H9 (cell line): ENCODE results near the gene PFN3. TPM values are rescaled to one million over a fixed set of nuclear protein-coding genes. Genes with fewer than 3 reads are reported as not detected.

Experiments
- DNase-seq: peaks from one replicate; pipeline ENCODE4 v3.0.0-alpha.2; 2017
- H2AFZ ChIP-seq: one replicate; pipeline ENCODE4 v1.6.1; 2013; ENCODE audit warnings: mild to moderate bottlenecking, low read length, control low read depth, moderate library complexity
- H2AK5ac ChIP-seq: 2 replicates; pipeline ENCODE4 v1.6.1; 2013; ENCODE audit warnings: low read length, control low read depth, mixed read lengths; ENCODE audit not compliant: insufficient read length
- H2BK120ac ChIP-seq: one replicate; pipeline ENCODE4 v1.6.1; 2013; ENCODE audit warnings: low read depth, mild to moderate bottlenecking, low read length, control low read depth, inconsistent platforms; ENCODE audit not compliant: poor library complexity, severe bottlenecking
- H2BK12ac ChIP-seq: 2 replicates; pipeline ENCODE4 v1.6.1; 2013; ENCODE audit warnings: low read length, control low read depth, mixed read lengths, low read depth; ENCODE audit not compliant: insufficient read length
- H2BK15ac ChIP-seq: 2 replicates; pipeline ENCODE4 v1.6.1; 2013; ENCODE audit warnings: low read depth, low read length, control low read depth
- H2BK20ac ChIP-seq: one replicate; pipeline ENCODE4 v1.6.1; 2013; ENCODE audit warnings: low read depth, mild to moderate bottlenecking, low read length, control low read depth, inconsistent platforms; ENCODE audit not compliant: poor library complexity, severe bottlenecking
- H2BK5ac ChIP-seq: 2 replicates; pipeline ENCODE4 v1.6.1; 2013; ENCODE audit warnings: low read length, control low read depth, mixed read lengths; ENCODE audit not compliant: insufficient read length
- H3K14ac ChIP-seq: 2 replicates; pipeline ENCODE4 v1.6.1; 2013; ENCODE audit warnings: low read length, control low read depth; ENCODE audit not compliant: insufficient read depth
- H3K18ac ChIP-seq: 2 replicates; pipeline ENCODE4 v1.6.1; 2013; ENCODE audit warnings: low read depth, mild to moderate bottlenecking, mixed read lengths, low read length, control low read depth; ENCODE audit not compliant: insufficient read length
- H3K23ac ChIP-seq: 2 replicates; pipeline ENCODE4 v1.6.1; 2013; ENCODE audit warnings: low read length, control low read depth, mixed read lengths, low read depth; ENCODE audit not compliant: insufficient read length
- H3K23me2 ChIP-seq: 2 replicates; pipeline ENCODE4 v1.6.1; 2013; ENCODE audit warnings: low read depth, mild to moderate bottlenecking, mixed read lengths, low read length, control low read depth; ENCODE audit not compliant: insufficient read length, poor library complexity, severe bottlenecking
- H3K27ac ChIP-seq: 2 replicates; pipeline ENCODE4 v1.5.1; 2013; ENCODE audit warnings: low read length, control low read depth, mixed read lengths, low read depth; ENCODE audit not compliant: insufficient read length
- H3K27me3 ChIP-seq: 2 replicates; pipeline ENCODE4 v1.6.1; 2013; ENCODE audit warnings: low read length, control low read depth, inconsistent platforms; ENCODE audit not compliant: insufficient read depth
- H3K4ac ChIP-seq: 2 replicates; pipeline ENCODE4 v1.6.1; 2013; ENCODE audit warnings: low read depth, mild to moderate bottlenecking, control low read depth, inconsistent platforms, low read length, moderate library complexity
- H3K4me1 ChIP-seq: 2 replicates; pipeline ENCODE4 v1.6.1; 2013; ENCODE audit warnings: low read length, control low read depth, inconsistent platforms; ENCODE audit not compliant: insufficient read depth
- H3K4me2 ChIP-seq: 2 replicates; pipeline ENCODE4 v1.6.1; 2013; ENCODE audit warnings: low read length, control low read depth, mixed read lengths; ENCODE audit not compliant: insufficient read length, insufficient read depth
- H3K56ac ChIP-seq: 2 replicates; pipeline ENCODE4 v1.6.1; 2013; ENCODE audit warnings: low read depth, mild to moderate bottlenecking, mixed read lengths, low read length, control low read depth; ENCODE audit not compliant: insufficient read length
- H3K79me1 ChIP-seq: 2 replicates; pipeline ENCODE4 v1.6.1; 2013; ENCODE audit warnings: low read depth, mild to moderate bottlenecking, moderate library complexity, low read length, control low read depth, inconsistent platforms; ENCODE audit not compliant: insufficient read depth, poor library complexity, severe bottlenecking
- H3K79me2 ChIP-seq: 2 replicates; pipeline ENCODE4 v1.6.1; 2013; ENCODE audit warnings: low read length, control low read depth, inconsistent platforms; ENCODE audit not compliant: insufficient read depth
- H3K9ac ChIP-seq: 2 replicates; pipeline ENCODE4 v1.6.1; 2013; ENCODE audit warnings: low read length, control low read depth, mixed read lengths; ENCODE audit not compliant: insufficient read length; ENCODE audit errors: extremely low read depth
- H3K9me3 ChIP-seq: one replicate; pipeline ENCODE4 v1.6.1; 2013; ENCODE audit warnings: low read depth, low read length, inconsistent platforms; ENCODE audit not compliant: control insufficient read depth
- H3T11ph ChIP-seq: one replicate; pipeline ENCODE4 v1.6.1; 2013; ENCODE audit warnings: mild to moderate bottlenecking, low read length, control low read depth, inconsistent platforms
- H4K20me1 ChIP-seq: one replicate; pipeline ENCODE4 v1.6.1; 2013; ENCODE audit not compliant: control insufficient read depth, insufficient read length, insufficient read depth
- H4K5ac ChIP-seq: 2 replicates; pipeline ENCODE4 v1.6.1; 2013; ENCODE audit warnings: low read depth, mild to moderate bottlenecking, mixed read lengths, low read length, control low read depth; ENCODE audit not compliant: insufficient read length
- H4K8ac ChIP-seq: replicated peaks from 2 replicates; pipeline ENCODE4 v1.6.1; 2013; ENCODE audit warnings: low read length, control low read depth, mixed read lengths, low read depth; ENCODE audit not compliant: insufficient read length
- H4K91ac ChIP-seq: 2 replicates; pipeline ENCODE4 v1.6.1; 2013; ENCODE audit warnings: low read depth, mild to moderate bottlenecking, moderate library complexity, mixed read lengths, low read length, control low read depth; ENCODE audit not compliant: insufficient read length
- H3K27ac Mint-ChIP-seq, 3 experiments: 2 replicates in 2 of 3; 3 replicates in 1 of 3; pipeline ENCODE4 v1.8.0; 2020 to 2021; ENCODE audit warnings: mixed read lengths in 3 of 3, mild to moderate bottlenecking in 1 of 3, moderate library complexity in 1 of 3
- H3K27me3 Mint-ChIP-seq: 2 replicates; pipeline ENCODE4 v1.8.0; 2021; ENCODE audit warnings: low read depth, mild to moderate bottlenecking, moderate library complexity, mixed read lengths
- H3K36me3 Mint-ChIP-seq, 3 experiments: 2 replicates in 2 of 3; 3 replicates in 1 of 3; pipeline ENCODE4 v1.8.0; 2020 to 2021; ENCODE audit warnings: low read depth in 3 of 3, mixed read lengths in 3 of 3; ENCODE audit not compliant: insufficient read depth in 1 of 3
- H3K4me1 Mint-ChIP-seq, 2 experiments: 2 replicates each; pipeline ENCODE4 v1.8.0; 2020; ENCODE audit warnings: mixed read lengths in 2 of 2
- H3K4me3 Mint-ChIP-seq, 2 experiments: 2 replicates in 1 of 2; 3 replicates in 1 of 2; pipeline ENCODE4 v1.8.0; 2020 to 2021; ENCODE audit warnings: mild to moderate bottlenecking in 2 of 2, mixed read lengths in 2 of 2, moderate library complexity in 1 of 2
- H3K9me3 Mint-ChIP-seq, 2 experiments: 2 replicates in 1 of 2; 3 replicates in 1 of 2; pipeline ENCODE4 v1.8.0; 2020; ENCODE audit warnings: mild to moderate bottlenecking in 2 of 2, mixed read lengths in 2 of 2, moderate library complexity in 1 of 2
- WGBS: extraction: QIAGEN DNeasy Blood & Tissue Kit; methylation state at CpG from one replicate; pipeline ENCODE4 v1.1.7; 2013; ENCODE audit warnings: missing lambda C conversion rate, low lambda C conversion rate, mixed read lengths; ENCODE audit not compliant: insufficient read length; ENCODE audit errors: extremely low coverage; 5-methylcytosine and 5-hydroxymethylcytosine counted together
- total RNA-seq: library from RNA; stranded (reverse); gene quantifications from 2 replicates; pipeline ENCODE4 v1.2.1, GENCODE V29; 2021
- TF ChIP-seq, protein P1 (sequence below): fragments of 200-600 bp; sonication (generic); conservative IDR thresholded peaks from 3 replicates; pipeline ENCODE4 v1.8.0; 2021; ENCODE audit warnings: antibody characterized with exemption, mild to moderate bottlenecking

The PFN3 gene
- total RNA-seq, 1 experiment from 2014 or later, result not detected

- Histone ChIP-seq H3K9ac (no peak overlapping the region), H3K79me2 (no peaks in the 10 kb centered on the region), H3K14ac (peak overlapping the region; percentile 4; the same call in 1 of the 2 replicates), H2BK12ac (no peak overlapping the region), H3K79me1 (no peaks in the 10 kb centered on the region), H2BK15ac (no peak overlapping the region), H3K23me2 (peaks cover 23% of the 10 kb centered on the region), H4K20me1 (no peaks in the 10 kb centered on the region), H3K4me1 (no peaks in the 10 kb centered on the region), H3K27ac (no peak overlapping the region), H3T11ph (no peak overlapping the region), H2AK5ac (no peak overlapping the region), H2AFZ (no peak overlapping the region), H3K4me2 (peak overlapping the region; percentile 60), H3K23ac (no peak overlapping the region), H4K5ac (no peak overlapping the region), H3K9me3 (no peaks in the 10 kb centered on the region), H3K4ac (no peak overlapping the region), H3K56ac (no peak overlapping the region), H3K27me3 (peaks cover 12% of the 10 kb centered on the region; the same call in 1 of the 2 replicates), H2BK20ac (no peak overlapping the region), H2BK5ac (no peak overlapping the region), H2BK120ac (no peak overlapping the region), H3K18ac (no peak overlapping the region), H4K91ac (no peak overlapping the region), H4K8ac (no peak overlapping the region)
- TF ChIP-seq, protein P1, sequence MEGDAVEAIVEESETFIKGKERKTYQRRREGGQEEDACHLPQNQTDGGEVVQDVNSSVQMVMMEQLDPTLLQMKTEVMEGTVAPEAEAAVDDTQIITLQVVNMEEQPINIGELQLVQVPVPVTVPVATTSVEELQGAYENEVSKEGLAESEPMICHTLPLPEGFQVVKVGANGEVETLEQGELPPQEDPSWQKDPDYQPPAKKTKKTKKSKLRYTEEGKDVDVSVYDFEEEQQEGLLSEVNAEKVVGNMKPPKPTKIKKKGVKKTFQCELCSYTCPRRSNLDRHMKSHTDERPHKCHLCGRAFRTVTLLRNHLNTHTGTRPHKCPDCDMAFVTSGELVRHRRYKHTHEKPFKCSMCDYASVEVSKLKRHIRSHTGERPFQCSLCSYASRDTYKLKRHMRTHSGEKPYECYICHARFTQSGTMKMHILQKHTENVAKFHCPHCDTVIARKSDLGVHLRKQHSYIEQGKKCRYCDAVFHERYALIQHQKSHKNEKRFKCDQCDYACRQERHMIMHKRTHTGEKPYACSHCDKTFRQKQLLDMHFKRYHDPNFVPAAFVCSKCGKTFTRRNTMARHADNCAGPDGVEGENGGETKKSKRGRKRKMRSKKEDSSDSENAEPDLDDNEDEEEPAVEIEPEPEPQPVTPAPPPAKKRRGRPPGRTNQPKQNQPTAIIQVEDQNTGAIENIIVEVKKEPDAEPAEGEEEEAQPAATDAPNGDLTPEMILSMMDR, result peak; percentile 49; the same call in 2 of the 3 replicates
- no CpG with 5 or more reads among the region's 93 CpGs for WGBS
- Mint-ChIP-seq H3K27me3 (peaks cover 81% of the 10 kb centered on the region), H3K9me3 (peaks cover 0 to 2% of the 10 kb centered on the region in 2 experiments; a peak in 2 of 5 replicates), H3K4me1 (peaks cover 10 to 11% of the 10 kb centered on the region in 2 experiments), H3K27ac (no peak overlapping the region), H3K4me3 (peak overlapping the region; percentile 63 to 89), H3K36me3 (no peaks in the 10 kb centered on the region)
- DNase-seq, result peak; percentile 74
Observed at GRCh38 chr5:177403792-177404640, 3.6 kb upstream of the PFN3 start.
